Midbrain (tissue), 1 donor: Measurements from ENCODE around the gene KLHDC9.
"Not testable (repeated sequence)": the region's sequence is repeated elsewhere in the genome, so short reads cannot be mapped to it uniquely, and the experiment has no call there.

ENCODE experiments used
- DNase-seq: peaks from one replicate; lab custom pipeline; 2025; lab: John Stamatoyannopoulos, UW

The KLHDC9 gene, protein sequence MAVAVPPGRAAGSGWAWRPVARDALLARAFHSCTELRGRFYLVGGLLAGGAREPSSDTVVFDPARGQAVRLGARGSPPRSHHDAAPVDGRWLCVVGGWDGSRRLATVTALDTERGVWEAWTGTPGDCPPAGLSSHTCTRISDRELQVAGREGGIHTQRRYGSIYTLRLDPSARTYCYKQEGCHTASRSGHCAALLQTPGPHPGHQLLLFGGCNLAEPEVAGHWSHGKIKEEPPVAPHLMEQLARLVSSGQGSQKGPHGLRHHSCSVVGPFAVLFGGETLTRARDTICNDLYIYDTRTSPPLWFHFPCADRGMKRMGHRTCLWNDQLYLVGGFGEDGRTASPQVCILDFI

GRCh38 chr1:161098210-161099068, at the start of gene KLHDC9:
Gene KLHDC9 (plus strand): TSS chr1:161098361. CDS start chr1:161098536, 175 bp downstream.
- peak; percentile 72 for DNase-seq

- DNase-seq: no peak
Observed at GRCh38 chr1:161048949-161049722, 49.0 kb upstream of the KLHDC9 start.

- no peak for DNase-seq
Observed at GRCh38 chr1:161051219-161051618, 46.9 kb upstream of the KLHDC9 start.

DNA sequence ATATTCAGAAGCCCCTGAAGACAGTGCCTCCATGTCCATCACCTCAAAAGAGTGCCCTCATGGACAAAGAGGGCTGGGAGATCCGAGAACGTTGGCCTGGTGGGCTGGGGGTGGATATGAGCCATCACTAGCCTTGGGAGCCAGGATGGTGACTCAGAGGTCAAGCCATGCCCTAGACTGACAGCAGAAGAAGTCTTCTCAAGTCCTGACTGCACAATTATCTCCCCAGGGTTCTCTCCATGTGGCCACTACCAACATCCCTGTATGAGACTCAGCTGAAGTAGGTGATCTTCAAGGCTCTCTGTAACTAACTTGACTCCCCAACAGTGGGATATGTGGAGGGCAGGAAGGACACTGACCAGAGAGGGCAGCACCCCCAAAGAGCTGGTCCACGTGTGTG, 45.3 kb upstream of the KLHDC9 start:
- no peak for DNase-seq

GRCh38 chr1:161054232-161054631, 43.9 kb upstream of the KLHDC9 start:
- no peak for DNase-seq

DNA sequence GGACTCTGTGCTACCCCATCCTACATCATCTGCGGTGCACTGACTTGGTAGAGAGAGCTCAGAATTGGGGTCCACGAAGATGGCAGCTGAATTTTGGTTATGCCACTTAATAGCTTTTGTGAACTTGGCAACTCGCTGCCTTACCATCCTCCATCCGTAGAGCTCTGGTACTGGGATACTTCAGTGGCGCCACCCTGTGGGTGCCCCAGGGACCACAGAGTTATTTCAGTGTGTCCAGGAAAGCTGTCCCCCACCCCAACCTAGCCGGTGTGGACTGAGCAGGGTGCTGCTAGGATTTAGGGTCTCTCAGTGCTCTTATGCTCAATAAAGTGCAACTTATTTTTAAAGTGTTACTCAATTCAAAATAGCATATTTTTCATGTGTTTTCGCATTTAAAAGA, 43.4 kb upstream of the KLHDC9 start:
- DNase-seq: no peak

DNA sequence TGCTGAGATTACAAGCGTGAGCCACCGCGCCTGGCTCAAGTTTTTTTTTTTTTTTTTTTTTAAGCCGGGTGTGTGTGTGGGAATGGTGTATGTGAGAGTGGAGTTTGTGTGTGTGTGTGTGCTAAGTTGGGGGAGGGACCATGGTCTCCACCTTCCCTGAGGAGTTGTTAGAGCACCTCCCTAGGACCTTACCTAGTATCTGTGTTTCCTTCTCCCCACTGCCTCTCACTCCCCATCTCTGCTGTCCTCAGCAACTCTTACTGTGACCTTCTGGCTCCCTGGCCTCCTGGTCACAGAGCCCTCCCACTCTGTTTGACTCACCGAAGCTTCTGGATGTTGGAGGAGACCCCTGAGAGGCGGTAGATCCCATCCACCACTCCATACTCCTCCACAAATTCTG, 38.9 kb upstream of the KLHDC9 start:
- DNase-seq: no peak

DNA sequence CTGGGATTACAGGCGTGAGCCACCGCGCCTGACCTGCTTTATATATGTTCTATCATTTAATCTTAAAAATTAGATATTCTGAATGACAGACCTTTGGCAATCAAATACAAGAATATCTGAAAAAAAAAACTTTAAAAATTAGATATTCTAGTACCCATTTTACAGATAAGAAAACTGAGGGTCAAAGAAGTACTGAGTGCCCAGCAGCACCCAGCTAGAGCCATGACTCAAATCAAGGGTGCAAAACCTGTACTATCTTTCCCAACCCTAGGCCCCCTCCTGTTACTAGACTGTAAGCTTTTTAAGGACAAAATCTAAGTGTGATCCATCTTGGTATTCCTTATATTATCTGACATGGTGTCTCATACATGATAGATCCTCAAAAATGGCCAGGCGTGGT, 36.7 kb upstream of the KLHDC9 start:
- DNase-seq: no peak

DNA sequence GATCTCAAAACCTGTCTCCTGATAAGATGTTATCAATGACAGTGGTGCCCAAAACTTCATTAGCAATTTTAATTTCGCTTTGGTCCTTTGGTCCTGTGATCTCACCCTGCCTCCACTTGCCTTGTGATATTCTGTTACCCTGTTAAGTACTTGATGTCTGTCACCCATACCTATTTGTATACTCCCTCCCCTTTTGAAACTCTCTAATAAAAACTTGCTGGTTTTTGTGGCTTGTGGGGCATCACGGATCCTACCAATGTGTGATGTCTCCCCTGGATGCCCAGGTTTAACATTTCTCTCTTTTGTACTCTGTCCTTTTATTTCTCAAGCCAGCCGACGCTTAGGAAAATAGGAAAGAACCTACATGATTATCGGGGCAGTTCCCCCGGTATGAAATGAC, 34.2 kb upstream of the KLHDC9 start:
- not testable (repeated sequence) for DNase-seq

DNA sequence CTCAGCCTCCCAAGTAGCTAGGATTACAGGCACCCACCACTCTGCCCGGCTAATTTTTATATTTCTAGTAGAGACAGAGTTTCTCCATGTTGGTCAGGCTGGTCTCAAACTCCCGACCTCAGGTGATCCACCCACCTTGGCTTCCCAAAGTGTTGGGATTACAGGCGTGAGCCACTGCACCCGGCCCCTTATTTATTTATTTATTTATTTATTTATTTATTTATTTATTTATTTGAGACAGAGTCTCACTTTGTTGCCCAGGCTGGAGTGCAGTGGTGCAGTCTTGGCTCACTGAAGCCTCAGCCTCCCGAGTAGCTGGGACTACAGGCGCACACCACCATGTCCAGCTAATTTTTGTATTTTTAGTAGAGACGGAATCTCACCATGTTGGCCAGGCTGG, 32.5 kb upstream of the KLHDC9 start:
- DNase-seq: not testable (repeated sequence)

- DNase-seq: no peak
Observed at GRCh38 chr1:161066694-161067093, 31.5 kb upstream of the KLHDC9 start.

DNA sequence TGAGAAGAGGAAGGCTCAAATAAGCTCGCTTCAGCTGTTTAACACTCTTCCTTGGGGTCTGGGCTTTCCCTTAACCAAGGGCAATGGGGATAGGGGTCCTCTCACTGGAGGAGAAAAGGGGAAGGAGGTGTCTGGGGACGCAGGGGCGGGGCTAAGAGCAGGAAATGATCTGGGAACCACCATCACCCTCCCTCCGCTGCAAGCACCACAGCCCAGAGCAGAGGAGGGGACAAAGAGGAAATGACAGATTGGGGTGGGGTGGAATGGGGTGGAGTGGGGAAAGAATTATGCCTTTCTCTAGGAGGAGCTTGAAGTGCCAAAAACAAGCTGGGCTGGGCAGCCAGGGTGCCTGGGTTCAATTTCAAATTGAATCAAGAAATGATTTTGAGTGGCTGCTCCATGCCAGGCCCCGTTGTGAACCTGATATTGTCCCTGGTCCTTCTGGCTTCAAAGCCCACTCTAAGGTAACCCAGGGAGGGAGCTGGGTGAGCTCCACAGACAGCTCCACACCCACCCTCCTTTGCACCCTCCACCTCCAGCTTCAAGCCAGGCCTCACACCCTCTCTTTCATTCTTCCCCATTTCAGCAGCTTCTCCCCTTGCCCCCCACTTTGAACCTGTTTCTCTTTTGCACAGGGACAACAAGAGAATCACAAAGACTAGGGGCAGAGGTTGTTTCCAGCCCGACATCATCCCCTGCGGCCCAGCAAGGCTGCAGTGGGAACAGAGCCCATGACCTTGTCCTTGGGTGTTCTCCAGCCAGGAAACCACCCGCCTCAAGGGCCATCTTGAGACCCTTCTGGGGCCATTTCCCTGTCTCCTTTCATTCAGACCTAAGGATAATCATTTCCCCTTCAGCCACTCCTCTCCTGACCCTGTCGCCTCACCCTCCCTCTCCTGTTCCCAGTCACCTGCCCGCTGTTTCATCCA, 29.6 kb upstream of the KLHDC9 start:
- DNase-seq: peak; percentile 23

GRCh38 chr1:161069241-161069640, 28.9 kb upstream of the KLHDC9 start:
- DNase-seq: no peak

DNA sequence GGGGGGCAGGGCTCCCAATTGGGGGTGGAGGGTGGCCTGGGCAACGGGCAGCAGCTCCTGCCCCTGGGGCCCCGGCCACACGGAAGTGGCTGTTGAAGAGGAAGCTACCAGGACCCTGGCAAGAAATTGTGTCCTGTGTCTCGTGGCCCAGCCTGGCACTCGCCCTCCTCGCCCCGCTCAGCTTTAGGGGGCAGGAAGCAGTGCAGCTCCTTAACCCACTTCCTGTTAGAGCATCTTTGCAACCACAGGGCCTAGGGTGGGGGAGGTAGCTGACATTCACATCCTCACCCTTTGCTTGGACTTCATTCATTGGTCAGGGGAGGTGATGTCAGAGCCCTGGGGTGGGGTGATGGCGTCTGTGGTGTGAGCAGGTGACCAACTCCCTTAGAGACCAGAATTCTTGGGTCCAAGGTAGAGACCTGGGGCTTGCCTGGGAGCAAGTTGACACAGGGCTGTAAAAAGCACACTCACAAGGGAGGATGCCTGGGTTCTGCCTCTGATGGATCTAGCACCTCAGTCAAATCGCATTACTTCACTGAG, 28.4 kb upstream of the KLHDC9 start, which contains the start of gene ARHGAP30:
Gene ARHGAP30 (minus strand): TSS at position 161 of the 540 bp plus-strand sequence. CDS start 267 bp downstream, outside the sequence.
- DNase-seq: peak; percentile 27

- DNase-seq: no peak
Observed at GRCh38 chr1:161070761-161071160, 27.4 kb upstream of the KLHDC9 start.

DNA sequence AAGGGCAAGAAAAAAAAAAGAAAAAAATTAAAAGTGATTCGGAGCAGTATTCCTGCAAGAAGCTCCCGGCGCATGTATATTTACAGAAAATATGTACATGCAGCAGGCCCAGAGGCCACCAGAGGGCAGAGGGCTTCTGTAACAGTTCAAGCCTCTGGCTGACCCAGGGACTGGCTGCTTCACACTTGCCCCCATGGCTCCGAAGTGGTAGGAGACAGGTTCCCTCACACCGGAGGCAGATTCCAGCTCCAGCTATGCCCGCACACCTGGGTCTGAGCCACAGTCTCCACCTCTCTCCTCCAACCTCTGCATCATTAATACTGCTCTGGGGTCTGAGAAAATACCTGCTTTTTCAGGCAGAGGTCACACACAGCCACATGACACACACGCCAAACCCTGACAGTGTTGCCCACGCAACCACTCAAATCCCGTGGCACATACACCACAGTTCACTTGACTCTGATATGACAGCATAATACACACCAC, 26.2 kb upstream of the KLHDC9 start:
- peak; percentile 14 for DNase-seq

DNA sequence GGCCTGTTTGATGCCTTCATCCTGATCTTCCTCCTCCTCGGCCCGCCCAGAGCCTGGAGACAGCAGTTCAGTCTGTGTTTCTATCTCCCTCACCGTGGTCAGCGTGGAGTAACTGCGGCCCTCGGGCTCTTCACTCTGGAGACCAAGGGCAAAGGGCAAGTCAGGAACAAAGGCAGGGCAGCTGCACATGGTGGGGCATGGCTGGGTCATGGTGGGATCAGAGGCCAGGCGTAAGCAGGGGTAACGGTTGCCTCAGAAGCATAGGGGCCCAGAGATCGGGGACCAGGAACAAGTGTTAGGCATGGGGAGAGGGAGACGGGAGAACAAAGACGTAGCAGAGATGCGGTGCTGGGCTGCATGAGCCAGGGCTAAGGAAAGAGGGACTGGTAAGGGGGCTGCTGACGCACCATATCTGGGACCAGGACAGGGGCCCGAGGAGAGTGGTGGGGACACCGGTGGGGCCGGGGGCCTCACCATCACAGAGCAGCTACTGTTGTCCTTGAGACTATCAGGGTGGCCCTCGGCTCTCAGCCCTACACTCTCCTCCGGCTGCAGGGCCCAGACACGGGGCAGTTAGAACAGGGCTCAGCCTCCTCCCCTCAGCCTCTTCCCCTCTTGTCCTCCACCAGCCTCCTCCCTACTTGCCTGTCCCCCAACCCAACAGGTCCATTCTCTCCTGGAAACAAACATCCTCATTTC, 25.3 kb upstream of the KLHDC9 start:
- DNase-seq: no peak

GRCh38 chr1:161073474-161074121, 24.6 kb upstream of the KLHDC9 start:
- no peak for DNase-seq

DNA sequence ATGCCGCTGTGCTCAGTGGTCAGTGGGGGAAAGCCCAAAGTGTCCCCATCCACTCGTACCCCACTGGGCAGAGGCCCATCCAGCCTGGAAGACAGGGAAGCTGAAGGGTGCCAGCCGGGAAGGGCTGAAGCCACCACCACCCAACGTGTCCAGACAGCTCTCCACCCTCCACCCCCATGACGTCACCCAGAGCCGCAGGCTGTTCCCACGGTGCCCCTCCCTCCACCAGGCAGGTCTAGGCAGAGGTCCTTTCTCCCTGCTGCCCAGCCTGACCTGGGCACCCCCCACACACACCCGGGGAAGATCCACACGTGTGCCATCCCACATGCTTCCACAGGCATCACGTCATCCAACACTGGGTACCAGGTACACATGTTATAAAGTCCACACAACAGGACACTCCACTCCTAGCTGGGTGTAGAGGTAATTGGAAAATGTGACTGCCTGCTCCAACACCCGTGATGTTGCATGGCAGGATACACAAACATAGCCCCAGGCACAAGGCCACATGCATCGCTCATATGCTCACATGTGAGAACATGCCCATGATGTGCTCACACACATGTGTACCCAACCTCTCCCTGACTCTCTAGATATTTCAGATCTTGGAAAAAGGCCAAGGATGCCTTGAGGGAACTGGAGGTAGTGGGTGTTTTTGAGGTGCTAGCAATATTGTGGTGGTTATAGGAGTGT, 23.3 kb upstream of the KLHDC9 start:
- no peak for DNase-seq
